NCI-H1694 (cell line): ENCODE data around the gene CCRL2.
"Not testable (repeated sequence)": the region's sequence is repeated elsewhere in the genome, so short reads cannot be mapped to it uniquely, and the experiment has no call there.

Experiments used
- DNase-seq: peaks from one replicate; lab custom pipeline; 2025; lab: John Stamatoyannopoulos, UW

The CCRL2 gene

DNA sequence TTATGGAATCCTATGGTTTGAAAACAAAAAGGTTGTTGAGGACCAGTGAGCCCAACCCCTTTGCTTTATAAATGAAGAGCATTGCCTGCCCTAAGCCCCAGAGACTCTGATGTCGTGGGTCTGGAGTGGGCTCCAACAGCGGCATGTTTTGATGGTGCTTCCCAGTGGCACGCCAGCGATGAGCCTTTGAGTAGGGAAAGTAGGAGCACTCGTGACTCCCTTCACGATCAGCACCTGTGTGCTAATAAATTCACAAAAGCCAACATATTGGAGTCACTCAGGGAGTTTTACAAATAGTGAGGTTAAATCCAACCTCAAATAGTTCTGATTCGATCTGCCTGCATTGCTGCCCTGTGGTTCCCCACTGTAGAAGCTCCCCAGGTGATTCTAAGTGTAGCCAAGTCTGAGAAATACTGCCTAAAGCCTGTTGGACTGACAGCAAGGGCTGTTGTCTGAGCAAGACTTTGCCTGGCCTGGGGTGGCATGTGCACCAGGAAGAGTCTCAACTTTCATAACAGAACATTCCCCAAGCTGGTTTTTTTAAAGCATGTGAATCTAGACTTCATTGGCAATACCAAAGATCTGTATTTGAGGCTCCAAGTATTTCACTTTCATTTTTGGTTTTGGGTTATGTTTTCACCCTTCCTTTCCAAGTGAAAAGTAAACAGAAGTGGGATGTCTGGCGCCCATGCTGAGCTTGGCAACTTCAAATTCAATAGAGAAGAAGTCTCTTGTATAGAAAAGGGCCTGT, 26.4 kb upstream of the CCRL2 start:
- no peak for DNase-seq

DNA sequence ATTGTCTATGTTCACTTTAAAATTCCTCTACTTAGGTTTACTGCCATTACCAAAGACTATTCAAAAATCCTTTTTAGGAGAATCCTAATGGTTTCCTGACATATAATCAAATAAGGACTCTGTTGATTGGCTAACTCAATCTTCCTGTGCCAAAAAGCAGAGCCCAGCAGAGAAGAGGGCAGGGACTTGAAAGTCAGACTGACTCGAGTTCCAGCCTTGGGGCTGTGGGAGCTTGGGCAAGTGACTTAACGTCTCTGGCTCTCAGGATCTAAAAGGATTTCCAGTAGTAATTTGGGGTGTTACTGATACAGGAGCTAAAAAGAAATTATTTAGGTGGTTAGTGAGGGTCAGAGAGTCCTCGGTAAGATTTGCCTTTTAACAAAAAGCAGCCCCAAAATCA, 25.4 kb upstream of the CCRL2 start:
- DNase-seq: no peak

DNA sequence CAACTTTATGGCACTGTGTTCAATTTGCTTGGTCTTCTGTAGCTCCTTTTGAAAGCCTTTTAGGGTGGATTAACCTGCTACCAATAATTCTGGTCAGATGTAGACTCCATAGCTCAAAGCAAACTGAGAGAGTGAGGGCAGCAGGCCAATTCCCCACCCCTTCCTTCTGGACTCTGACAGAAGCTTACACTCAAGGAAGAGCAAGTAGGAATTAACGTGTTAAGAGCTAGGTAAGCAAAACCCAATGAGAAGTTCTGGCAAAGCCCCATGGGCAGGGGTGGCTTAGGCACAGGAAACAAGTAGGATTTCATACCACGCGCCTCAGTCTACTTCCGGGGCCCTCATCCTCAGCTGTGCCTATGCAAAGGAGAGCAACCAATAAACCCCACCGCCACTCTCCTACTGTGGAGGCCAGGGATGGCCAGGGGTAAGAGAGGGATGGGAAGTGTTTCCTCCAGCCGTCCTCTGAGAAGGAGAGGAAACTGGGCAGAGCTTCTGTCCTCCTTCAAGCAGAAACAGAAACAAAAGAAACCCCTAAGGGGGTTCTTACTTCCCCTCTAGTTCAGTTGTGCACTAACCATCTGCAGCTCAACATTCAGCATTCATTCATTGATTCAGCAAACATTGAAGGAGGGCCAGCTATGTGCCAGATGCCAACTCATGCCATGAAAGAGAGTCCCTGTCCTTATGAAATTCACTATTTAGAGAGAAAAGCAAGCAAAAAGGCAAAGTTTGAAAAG, 23.7 kb upstream of the CCRL2 start:
- no peak for DNase-seq

DNA sequence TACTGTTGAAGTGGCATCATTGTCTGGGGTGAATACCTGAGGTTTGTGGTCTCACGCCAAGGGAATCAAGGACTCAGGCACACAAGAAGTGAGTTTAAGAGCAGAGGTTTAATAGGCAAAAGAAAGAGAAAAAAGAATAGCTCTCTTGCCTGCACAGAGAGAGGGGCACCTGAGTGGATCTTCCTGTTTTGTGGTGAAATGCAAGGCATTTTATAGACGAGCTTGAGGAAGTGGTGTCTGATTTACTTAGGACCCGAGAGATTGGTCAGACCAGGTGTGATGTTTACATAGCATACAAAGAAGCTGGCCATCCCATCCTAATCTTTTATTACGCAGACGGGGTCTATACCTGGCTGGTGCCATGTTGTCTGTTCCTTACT, 23.1 kb upstream of the CCRL2 start:
- DNase-seq: no peak

DNA sequence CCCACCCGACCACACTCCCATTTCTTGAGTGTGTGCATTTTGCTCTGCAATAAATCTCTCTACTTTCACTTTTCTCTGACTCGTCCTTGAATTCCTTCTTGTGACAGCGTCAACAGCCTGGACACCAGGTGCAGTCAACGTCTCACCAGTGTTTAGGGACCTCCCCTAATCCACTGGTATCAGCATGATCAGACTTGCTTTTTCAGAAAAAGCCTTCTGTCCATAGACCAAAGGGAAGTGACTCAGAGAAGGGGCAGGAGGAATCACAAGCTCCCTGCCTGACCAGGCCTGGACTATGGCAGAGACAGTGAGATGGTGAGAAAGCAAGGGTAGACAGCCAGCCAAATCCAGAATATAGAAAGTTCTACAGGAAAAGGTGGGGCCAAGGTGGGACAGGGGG, 20.9 kb upstream of the CCRL2 start:
- DNase-seq: no peak

DNA sequence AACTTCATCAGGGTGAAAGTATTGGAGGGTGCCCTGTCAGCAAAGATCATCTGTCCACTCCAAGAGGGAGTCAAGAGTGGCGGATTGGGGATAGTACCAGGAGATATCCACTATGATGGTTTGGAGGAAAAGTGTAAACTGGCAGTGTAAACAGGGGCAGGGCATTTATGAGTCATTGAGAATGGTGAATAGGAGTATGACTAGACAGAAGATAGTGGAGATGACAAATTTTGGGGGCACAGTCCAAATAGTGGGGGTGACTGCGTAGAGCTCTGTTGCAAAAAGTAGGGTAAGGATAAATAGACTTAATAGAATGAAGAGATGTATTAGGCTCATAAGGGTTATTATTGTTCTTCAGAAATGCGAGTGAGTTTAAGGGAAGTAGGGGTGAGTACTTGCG, 18.2 kb upstream of the CCRL2 start:
- DNase-seq: not testable (repeated sequence)

DNA sequence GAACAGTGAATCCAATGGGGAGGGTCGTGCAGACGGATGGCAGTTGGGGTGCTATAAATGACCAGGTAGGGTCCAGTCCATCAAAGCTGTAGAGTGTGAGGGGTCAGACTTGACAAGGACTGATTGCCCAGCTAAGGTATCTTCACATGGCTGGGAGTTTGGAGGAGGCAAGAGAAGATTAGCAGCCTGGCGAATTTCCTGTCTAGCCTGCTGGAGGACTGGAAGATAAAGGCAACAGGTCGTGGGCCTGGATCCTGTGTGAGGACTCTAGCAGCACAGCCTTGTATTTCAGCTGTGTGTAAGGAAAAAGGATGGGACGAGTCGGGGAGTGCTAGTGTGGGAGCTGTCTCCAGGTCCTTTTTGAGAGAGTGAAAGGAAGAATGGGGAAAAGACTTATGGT, 17.8 kb upstream of the CCRL2 start:
- no peak for DNase-seq

DNA sequence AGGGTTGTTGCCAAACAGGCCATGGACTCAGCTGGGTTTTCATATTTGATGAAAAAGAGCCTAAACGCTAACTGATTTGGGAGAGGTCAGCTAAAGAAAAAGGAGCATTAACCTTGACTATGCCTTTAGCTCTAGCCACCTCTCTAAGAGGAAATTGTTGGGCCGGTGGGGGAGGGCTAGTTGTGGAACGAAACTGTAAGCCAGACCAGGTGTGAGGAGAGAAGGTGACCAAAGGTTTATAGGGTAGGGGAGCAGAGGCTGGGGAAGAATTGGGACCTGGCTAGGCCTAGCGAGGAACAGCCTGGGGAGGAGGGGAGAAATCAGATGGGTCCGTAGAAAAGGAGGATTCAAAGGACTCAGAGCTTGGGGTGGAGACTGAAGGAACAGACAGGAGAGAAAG, 15.5 kb upstream of the CCRL2 start:
- DNase-seq: not testable (repeated sequence)

DNA sequence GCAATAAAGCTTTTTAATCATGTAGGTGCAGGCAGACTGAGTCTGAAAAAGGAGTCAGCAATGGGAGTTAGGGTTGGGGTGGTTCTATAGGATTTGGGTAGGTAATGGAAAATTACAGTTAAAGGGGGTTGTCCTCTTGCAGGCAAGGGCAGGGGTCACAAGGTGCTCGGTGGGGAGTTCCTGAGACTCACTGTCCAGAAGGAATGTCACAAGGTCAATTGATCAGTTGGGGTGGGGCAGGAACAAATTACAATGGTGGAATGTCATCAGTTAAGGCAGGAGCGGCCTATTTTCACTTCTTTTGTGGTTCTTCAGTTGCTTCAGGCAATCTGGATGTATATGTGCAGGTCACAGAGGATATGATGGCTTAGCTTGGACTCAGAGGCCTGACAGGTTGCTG, 14.0 kb upstream of the CCRL2 start:
- DNase-seq: no peak

DNA sequence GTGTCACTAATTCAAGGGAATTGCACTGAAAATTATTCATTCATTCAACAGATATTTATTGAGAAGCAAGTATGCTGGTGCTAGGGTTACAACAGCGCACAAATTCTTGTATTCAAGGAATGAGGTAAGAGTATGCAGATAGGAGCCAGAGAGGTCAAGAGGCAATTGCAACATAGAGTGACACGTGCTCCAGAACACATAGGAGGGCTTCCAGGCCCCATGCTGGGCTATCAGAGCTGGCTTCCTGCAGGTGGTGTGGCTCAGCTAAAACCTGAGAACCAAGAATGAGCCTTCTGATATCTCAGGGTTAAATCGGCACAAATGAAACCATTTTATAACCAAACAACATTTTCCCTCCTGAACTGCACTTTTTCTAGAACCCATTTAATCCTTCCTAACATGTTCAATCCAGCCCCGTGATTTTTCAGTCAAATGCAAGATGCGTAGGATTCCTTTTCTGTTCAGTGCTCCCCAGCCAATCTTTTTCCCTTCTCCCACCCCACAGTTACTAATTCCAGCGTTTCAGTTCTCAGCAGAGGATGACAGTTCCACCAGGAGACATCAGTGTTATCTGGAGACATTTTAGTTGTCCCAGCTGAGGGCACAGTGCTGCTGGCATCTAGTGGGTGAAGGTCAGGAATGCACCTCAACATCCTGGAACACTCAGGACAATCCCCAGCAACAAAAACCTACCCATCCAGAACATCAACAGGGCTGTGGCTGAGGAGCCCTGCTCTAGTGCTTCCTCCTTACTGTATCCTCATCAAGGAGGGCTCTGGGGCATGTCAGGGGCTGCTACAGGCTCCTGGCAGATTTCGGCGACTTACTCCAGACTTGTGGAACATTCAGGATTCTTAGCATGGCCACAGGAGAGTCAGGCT, 13.3 kb upstream of the CCRL2 start:
- DNase-seq: no peak

DNA sequence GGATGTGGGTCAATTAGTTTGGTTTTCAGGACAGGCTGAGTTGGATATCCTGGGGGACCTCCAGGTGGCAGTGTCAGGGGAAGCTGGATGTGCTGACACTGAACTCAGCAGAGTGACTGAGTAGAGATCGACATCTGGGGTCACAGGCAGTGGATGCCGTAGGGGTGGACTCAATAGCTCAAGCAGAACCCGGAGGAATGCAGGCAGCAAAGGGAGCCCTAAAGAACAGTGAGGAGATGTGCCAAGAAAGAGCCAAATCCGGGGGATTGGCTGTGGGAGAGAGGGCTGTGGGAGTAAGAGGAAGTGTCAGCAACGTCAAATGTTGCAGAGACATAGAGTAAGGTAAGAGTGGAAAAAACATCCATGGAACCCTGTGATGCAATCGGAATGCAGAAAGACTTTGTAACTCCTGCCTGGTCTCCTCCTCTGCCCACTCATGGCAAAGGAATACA, 11.8 kb upstream of the CCRL2 start:
- no peak for DNase-seq

DNA sequence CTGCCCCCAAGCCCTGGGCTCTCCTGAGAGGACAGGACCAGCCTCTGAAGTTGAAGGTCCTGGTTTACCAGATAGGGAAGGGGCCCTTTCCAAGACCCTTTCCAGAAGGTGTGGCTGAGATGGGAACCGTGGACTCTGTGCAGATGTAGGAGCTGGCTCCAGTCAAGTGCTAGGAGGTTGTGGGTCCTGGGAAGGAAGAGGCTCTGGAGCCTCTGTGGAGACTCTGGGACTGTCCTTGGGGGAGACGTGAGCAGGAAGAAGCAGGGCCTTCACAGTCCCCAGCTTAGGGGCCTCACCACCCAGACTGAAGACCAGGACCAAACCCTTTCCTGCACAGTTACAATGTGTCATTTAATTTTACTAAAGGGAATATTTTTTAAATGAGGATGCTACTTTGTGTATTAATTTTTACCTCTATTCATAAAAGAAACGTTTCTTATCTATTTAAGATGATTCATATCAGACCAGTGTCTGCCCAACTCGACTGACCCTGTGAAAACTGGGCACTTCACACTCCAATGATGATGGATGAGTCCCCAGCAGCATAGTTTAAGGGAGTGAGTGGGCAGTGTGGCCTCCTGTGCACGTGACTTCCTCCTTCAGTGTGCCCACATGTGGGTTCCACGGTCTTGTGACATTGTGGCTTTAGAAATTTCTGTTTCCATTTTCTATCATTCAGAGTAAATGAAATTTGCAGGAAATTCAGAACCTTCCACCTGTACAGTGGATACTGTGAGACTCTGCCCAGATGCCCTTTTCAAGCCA, 11.1 kb upstream of the CCRL2 start:
- DNase-seq: no peak

DNA sequence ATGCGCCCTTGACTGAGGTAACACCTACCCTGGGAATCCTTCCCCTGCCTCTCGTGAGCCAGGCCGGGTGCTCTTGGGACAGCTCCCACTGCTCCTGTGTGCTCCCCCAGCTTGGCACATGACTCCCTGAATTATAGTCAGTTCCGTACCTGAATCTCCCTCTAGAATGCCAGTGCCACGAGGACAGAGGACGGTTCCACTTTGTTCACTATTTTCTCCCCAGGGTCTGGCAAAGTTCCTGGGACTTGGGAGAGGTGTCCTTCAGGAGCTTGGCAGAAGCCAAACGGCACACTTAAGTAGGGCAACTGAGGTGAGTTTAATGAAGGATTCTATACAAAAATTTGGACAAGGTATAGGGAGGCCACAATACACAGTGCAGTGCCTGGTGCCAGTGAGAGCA, 9.9 kb upstream of the CCRL2 start:
- DNase-seq: no peak

DNA sequence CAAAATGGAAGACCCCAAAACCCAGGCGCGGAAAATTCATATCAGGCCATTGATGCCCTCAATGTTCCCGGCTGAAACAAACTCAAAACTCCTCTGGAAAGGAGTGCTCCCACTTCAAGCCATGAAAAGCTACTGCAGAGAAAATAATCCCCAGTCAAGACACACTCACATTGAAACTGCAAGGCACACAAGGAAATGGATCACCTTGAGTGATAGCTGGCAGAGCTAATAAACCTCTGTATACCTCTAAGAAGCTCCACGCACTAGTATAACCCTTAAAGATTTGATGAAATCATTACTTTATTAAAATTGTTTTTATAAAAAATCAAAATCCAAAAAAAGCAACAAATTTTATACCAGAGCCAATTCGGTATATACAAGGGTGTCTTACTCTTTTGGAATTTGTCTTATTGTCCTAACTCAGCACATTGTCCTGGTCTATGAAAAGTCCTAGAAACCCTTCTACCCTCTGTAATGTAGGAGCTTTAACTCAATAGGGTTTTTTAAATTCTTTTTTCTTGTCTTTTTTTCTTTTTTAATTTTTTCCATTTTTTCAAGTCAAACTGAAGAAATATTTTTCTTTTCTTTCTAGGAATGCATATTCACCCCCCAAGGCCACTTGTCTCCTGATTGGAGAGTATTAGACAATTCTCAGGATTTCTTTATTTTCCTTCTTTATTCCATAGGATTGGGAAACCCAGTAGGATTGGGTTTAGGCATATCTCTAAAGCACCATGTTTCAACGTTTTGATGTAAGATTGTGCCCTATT, 8.7 kb upstream of the CCRL2 start:
- DNase-seq: no peak

DNA sequence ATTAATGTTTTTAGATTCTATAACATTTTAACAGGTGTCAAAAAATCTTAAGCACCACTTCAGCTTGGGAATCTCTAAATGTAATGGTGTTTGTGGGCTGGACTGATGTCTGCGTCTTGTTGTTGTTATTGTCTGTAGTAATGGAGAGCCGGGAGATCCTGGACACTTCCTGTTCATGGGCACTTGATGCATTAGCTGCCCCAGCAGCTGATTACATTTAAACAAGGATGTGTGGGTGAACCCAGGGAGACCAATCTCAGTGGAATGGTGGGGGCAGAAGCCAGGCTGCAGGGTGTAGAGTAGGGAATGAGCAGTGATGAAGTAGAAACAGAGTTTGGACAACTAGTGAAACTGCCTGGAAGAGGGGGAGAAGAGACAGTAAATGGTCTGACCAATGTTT, 8.0 kb upstream of the CCRL2 start:
- no peak for DNase-seq

DNA sequence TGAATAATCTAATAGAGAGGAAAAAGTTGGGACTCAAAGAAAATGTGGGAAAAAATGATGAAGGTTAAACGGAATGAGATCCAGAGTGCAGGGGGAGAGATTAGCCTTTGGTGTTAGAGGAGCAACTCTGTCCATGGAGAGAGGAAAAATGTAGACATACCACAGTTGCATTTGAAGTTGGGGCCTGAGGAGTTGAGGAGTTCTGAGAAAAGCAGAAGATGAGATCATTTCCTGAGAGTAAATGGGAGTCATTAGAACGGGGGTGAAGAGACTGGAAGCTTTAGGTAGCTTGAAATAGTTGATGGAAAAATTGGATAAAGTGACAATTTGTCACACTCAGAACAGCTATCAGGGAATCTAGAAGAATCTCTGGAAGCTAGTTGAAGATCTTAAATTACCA, 7.5 kb upstream of the CCRL2 start:
- no peak for DNase-seq

DNA sequence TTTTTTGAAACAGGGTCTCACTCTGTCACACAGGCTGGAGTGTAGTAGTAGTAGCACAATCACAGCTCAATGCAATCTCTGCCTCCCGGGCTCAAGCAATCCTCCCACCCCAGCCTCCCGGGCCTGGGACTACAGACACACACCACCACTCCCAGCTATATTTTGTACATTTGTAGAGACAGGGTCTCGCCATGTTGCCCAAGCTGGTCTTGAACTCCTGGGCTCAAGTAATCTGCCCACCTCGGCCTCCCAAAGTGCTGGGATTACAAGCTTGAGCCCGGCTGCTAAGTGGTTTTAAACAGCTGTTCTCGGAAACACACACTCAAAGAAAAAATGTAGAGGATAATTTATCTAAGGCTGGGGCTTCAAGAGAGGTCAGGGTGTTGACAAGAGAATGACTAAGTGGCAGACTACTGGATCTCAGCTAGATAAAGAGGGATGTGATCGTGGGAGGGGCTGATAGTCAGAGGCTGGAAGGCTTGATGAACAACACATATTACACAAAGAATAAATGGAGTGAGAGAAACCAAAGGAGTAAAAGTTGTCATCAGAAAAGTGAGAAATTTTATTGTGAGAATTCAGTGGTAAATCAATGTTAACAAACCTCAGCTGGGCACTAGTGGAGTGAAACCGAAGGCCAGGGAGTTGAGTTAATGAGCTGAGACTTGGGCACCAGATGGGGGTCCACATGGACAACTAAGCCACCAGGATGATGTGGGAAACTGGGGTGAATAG, 6.9 kb upstream of the CCRL2 start:
- DNase-seq: no peak

DNA sequence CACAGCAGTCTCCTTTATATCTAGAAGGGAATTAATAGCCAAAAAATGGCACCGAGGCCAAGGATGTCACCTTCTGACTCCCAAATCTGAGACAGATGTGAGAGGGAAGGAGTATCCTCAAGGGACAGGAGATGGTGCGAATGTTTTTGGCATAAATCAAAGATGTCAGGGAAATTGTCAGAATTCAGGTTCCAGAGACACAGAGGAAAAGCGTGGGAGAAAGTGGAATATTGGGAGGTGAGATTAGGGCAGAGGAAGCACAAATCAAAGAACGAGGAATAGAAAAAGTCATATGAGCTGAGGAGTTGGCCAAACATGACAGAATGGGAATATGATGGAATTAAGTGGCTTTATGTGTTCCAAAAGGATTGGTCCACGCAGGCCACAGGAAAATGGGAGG, 6.2 kb upstream of the CCRL2 start:
- no peak for DNase-seq

DNA sequence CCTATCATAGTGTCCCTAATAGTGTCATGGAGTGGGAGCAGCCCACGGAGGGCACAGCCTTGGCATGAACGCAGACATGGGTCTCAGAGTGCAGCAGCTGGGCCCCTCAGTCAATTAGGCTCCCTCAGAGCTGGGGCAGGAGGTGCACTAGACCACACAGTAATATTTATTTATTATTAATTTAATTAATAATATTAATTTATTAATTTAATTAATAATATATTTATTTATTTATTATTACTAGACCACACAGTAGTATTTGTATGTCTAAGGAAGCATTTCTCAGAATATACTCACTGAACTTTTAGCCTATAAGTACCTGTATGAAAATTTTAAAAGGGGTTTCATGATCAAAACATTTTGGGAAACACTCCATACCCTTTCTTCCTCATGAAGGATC, 5.5 kb upstream of the CCRL2 start:
- DNase-seq: no peak

DNA sequence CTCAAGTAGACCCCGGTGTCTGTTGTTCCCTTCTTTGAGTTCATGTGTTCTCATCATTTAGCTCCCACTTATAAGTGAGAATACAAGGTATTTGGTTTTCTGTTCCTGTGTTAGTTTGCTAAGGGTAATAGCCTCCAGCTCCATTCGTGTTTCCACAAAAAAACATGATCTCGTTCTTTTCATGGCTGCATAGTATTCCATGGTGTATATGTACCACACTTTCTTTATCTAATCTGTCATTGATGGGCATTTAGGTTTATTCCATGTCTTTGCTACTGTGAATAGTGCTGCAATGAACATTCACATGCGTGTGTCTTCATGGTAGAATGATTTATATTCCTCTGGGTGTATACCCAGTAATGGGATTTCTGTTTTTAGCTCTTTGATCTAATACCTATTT, 4.2 kb upstream of the CCRL2 start:
- not testable (repeated sequence) for DNase-seq
